ENCODE results near the gene HSPH1.

DNA sequence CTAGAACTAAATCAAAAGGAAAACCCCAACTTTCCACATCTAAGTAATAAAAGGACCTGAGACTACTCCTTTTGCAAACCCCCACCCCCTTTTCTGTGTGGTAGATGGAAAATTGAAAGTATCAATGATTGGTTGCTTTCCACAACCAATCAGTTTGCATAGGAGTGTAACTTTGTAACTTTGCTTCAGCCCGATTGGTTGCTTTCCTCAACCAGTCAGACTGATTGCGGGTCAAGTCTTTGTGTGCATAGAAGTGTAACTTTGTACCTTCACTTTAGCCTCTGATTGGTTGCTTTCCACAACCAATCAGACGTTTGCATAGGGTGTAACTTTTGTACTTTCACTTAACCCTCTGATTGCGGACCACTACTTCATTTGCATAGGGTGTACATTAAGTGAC, 30.0 kb upstream of the HSPH1 start:
- TF ChIP-seq, protein P1, sequence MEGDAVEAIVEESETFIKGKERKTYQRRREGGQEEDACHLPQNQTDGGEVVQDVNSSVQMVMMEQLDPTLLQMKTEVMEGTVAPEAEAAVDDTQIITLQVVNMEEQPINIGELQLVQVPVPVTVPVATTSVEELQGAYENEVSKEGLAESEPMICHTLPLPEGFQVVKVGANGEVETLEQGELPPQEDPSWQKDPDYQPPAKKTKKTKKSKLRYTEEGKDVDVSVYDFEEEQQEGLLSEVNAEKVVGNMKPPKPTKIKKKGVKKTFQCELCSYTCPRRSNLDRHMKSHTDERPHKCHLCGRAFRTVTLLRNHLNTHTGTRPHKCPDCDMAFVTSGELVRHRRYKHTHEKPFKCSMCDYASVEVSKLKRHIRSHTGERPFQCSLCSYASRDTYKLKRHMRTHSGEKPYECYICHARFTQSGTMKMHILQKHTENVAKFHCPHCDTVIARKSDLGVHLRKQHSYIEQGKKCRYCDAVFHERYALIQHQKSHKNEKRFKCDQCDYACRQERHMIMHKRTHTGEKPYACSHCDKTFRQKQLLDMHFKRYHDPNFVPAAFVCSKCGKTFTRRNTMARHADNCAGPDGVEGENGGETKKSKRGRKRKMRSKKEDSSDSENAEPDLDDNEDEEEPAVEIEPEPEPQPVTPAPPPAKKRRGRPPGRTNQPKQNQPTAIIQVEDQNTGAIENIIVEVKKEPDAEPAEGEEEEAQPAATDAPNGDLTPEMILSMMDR (IDR thresholded peaks at IDR 0.05) = no peak
- TF ChIP-seq ZFX (IDR thresholded peaks at IDR 0.05; ENCODE audit: borderline replicate concordance) = no peak

Measured in 22Rv1 (cell line).